Hematopoietic multipotent progenitor cell treated with erythropoietin and hydrocortisone succinate and interleukin-3 and kit ligand, for 17 days (in vitro differentiated cells): ENCODE data around the gene SIGLEC5.

ENCODE experiments used
- DNase-seq: peaks from one replicate; pipeline ENCODE4 v3.0.0-alpha.2; 2015; ENCODE audit warnings: low spot score

Gene SIGLEC5

DNA sequence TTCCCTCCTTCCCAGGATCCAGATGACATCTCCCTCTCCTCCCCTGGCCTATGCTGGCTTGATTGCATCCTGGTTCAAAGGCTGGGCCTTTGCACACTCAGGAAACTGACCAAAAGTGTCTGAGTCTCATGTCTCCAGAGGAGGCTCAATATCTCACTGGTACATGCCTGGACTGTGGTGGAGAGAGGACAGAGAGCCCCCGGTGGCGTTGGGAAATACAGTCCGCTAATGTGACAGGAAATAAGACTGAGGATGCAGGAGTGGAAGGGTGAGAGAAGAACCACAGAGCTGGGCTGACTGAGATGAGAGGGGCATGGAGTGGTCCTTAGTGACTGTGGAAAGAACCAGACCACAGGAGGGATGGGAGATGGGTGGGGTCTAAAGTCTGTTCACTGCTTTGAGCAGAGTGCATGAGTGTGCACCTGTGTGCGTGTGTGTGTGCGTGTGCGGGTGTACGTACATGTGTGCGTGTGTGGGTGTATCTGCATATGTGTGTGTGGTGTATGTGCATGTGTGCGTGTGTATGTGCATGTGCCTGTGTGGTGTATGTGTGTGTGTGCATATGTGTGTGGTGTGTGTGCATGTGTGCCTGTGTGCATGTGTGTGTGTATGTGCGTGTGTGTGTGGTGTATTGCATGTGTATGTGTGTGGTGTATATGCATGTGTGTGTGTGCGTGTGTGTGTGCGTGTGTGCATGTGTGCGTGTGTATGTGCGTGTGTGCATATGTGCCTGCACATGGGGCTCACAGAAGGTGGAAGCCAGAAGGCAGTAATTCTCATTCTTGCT is 1.9 kb downstream of the SIGLEC5 start:
- no peak for DNase-seq

- DNase-seq = no peak
These were observed 2.6 kb downstream of the SIGLEC5 start for GRCh38 chr19:51627491-51628138.

DNA sequence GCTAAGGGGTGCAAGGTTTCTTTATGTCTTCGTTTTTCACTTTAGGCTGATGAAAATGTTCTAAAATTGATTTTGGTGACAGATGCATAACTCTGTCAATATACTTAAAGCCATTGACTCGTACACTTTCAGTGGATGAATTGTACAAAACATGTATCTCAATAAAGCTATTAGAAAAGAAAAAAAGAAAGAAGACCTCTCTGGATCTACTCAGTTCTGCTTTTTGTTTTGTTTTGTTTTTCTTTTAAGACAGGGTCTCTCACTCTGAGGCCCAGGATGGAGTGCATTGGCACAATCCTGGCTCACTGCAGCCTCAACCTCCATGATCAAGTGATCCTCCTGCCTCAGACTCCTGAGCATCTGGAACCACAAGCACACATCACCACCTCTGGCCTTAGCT is 3.5 kb downstream of the SIGLEC5 start:
- DNase-seq = no peak

DNA sequence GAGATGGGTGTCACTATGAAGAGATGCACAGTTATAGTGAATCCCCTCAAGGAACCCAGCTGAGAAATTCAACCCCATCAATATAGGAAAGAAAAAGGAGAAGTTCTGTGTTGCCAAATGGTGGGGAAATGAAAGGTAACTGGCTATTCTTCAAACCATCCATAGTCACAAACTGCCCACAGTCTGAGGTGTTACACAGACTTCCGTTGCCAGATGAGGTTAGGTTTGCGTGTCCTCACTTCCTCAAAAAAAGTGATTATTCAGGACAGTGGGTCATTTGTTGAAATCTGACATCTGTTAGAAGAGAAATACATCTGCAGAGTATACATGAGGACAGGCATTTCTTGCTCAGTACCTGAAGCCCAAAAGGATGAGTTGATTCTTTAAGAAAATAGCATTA is 9.0 kb downstream of the SIGLEC5 start:
- no peak for DNase-seq

GRCh38 chr19:51615991-51616390 is 14.2 kb downstream of the SIGLEC5 start:
- no peak for DNase-seq

- DNase-seq = no peak
These were observed 15.4 kb downstream of the SIGLEC5 start for GRCh38 chr19:51614789-51615188.

DNA sequence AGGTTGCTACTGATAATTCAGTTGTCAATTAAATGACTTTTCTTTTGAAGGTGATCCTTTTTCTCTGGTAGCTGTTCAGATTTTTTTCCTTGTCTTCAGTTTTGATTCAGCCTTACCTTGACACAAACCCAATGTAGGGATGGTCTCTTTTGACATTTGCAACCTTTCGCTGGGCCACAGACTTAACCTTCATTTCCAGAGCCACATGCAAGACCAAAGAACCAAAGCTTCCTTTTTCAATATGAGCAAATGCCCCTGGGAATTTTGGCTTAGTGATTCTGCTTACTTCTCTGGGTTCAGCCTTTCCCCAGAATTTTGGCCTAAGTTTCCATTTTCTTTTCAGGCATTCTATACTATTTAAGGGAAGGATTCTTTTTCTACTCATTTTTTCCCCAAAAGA is 19.6 kb downstream of the SIGLEC5 start:
- no peak for DNase-seq

- DNase-seq = peak; percentile 63
These were observed 22.2 kb downstream of the SIGLEC5 start for GRCh38 chr19:51607920-51608562.

DNA sequence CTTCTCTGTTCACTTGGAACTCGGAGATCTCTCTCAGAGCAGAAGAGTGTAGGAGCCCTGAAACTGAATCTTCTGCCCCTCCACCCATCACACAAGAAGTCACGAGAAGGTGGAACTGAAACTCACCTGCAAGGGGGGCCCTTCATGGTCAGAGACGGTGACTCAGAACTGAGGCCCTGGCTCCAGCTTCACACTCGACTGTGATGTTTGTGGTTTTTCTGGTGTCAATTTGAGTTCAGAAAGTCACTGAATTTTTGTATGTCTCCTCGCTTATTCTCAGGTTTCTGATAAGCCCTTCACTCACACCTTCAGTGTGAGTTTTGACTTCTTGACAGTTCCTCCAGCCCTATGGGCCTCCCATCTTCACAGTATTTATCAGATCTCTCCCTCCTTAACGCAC is 23.1 kb downstream of the SIGLEC5 start:
- no peak for DNase-seq

DNA sequence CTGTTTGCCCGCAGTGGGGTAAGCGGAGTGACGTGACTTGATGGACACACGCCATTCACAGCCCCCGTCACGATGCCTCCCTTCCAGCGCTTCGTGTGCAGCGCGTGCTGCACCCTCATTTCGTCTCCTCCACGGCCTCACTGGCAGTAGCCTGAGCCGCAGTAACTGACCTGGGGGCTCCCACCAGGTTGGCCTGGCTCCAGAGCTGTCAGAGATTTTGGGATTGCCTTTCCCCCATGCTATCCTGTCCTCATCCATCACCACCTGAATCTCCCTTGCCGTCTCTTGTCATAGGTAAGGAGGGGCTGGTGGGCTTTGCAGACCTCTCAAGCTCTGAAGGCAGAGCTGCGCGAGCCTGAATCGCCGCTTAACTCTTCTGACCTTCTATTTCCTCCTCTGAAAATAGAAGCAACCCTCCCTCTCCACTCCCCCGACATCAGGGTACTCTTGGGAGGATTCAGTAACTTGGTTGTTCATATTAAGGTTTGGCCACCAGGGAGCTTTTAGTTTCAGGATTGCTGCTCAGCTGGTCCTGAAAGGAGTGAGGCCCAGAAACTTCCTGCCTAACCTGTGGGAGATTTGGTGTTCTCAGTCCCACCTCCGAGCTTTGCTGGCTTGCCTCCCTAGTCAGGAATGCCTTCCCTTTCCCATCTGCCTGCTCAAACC is 27.9 kb downstream of the SIGLEC5 start:
- no peak for DNase-seq

- no peak for DNase-seq
These were observed 29.1 kb downstream of the SIGLEC5 start for GRCh38 chr19:51600940-51601580.

DNA sequence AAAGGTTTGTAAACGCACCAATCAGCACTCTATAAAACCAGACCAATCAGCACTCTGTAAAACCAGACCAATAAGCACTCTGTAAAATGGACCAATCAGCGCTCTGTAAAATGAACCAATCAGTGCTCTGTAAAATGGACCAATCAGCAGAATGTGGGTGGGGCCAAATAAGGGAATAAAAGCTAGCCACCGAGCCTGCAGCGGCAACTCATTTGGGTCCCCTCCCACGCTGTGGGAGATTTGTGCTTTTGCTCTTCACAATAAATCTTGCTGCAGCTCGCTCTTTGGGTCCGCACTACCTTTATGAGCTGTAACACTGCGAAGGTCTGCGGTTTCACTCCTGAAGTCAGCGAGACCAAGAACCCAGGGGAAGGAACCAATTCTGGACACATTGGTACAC is 31.1 kb downstream of the SIGLEC5 start:
- no peak for DNase-seq

GRCh38 chr19:51598159-51598915 is 31.9 kb downstream of the SIGLEC5 start:
- DNase-seq = no peak

DNA sequence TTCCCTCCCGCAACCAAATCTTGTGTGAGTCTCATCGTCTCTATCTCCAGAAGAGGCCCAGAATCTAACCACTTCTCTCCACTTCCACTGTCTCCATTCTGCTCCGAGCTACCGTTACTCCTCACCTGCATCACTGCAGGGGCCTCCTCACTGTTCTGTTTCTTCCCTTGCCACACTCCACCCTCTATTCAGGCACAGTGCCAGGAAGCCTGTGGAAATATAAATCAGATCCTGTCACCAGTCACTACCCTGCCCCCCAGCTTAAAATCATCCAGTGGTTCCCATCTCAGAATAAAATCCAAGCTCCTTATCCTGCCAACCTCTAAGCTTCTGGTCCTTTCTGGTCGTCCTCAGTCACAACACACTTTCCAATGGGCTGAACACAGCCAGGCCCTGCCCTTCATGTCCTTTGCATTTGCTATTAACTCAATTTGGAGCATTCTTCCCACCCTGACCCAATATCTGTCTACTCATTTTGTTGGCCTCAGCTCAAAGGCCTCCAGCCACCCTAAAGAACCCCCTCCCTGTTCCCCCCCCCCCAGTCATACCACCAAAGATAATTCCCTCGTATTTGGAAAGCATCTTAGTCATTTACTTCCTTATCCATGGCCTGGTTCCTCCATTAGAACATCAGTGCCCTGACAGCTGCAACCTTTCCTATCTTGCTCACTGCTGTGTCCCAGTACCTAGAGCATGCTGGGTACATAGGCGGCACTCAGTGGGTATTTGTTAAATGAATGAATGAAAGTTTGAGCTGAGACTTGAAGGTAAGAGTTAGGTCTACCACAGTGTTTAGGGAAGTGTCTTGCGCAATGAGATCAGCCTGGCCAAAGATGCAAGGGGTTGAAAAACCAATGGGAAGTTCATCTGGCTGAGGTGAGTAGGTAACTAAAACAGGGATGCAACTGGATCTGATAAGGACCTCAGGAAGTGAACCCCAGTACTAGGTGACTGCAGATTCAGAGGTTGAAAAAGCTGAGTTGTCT is 34.7 kb downstream of the SIGLEC5 start:
- no peak for DNase-seq

GRCh38 chr19:51594774-51595109 is 35.5 kb downstream of the SIGLEC5 start:
- DNase-seq = no peak

DNA sequence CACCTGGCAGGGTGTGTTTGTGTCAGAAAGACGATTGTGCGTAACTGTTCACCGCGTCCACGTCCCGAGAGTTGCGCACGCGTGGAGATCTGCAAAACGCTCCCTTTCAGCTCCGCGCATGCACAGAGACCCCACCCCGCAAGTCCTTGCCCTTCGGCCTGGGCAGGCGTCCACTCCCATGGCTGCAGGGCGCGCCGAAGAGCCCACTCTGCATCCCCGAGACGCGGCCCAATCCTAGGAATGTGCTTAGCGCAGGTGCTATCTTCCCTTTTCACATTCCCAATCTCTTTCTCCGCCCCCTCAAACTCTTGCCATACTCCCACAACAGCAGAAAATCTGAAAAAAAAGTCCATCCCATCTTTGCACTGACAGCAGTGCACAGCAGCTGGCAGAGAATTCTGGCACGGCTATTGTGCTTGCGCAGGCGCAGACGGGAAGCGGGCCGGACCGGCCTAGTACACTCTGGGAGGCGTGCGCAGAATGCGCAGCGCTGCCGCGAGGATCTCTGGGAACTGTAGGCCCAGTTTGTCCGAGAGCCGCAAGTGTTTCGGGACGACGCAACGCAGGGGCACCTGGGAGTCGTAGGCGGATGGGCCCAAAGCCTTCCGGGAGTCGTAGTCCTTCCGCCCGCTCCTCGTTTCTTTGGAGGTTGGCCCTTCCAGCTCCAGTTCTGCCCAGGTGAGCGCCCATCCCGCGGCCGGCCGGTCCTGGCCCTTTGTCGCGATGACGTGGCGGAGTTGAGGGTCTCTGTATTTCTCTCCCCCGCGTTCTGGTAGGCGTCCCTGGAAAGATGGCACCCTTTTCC is 36.0 kb downstream of the SIGLEC5 start:
- DNase-seq = peak; percentile 96

GRCh38 chr19:51593138-51593890 is 36.9 kb downstream of the SIGLEC5 start:
- no peak for DNase-seq

DNA sequence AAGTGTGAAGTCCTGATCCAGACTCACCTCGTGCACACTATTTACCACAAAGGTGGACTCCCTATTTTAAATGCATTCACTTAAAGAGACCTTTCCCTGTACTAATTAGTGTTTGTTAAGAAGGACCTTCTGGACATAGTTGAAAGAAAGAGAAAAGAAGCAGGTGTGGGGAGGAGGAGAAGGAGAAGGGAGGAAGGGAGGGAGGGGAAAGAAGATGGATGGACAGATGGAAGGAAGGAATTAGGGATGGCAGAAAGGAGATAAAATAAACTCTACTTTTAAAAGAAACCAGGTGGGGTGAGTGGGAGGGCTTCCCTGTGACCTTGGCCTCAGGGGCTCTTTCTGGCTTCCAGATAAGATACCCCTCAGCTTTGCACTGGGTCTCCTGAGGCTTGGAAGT is 37.7 kb downstream of the SIGLEC5 start:
- DNase-seq = no peak

GRCh38 chr19:51590441-51590840 is 39.8 kb downstream of the SIGLEC5 start:
- DNase-seq = no peak
